ENCODE data around the gene TMEM115. TPM values are rescaled to one million over a fixed set of nuclear protein-coding genes. Genes with fewer than 3 reads are reported as not detected.

Gene TMEM115
- total and polyA plus RNA-seq, 9 of the 15 experiments (the other 6 are each of a cell fraction or from before 2014, with no cell fraction given) = 1.6 to 26.9 (median 14.1) TPM

GRCh38 chr3:50337175-50337861 lies 22.0 kb downstream of the TMEM115 start (continued):
- TF ChIP-seq MBD1 (CRISPR knock-in tag; IDR thresholded peaks at IDR 0.05) (no peak), EP300 (IDR thresholded peaks at IDR 0.05; ENCODE audit: low read length) (peak; percentile 17; the same call in 1 of the 2 replicates), DIDO1 (tag; IDR thresholded peaks at IDR 0.05; ENCODE audit: low read depth) (no peak), PCBP1 (IDR thresholded peaks at IDR 0.05; ENCODE audit: low read depth, low read length, poor library complexity, severe bottlenecking) (no peak), ATF1 (CRISPR knock-in tag; IDR thresholded peaks at IDR 0.05) (no peak), ATF1 (tag; IDR thresholded peaks at IDR 0.05) (peak; percentile 84), NKRF (IDR thresholded peaks at IDR 0.05; ENCODE audit: borderline replicate concordance) (peak; percentile 79), ZKSCAN1 (IDR thresholded peaks at IDR 0.05; ENCODE audit: low read depth, low read length) (no peak), FUS (optimal IDR thresholded peaks at IDR 0.05; ENCODE audit: low read depth, low read length) (peak; percentile 14), ZKSCAN8 (CRISPR knock-in tag; IDR thresholded peaks at IDR 0.05) (no peak), KDM5B (IDR thresholded peaks at IDR 0.05; ENCODE audit: insufficient replicate concordance, low read depth, low read length) (peak; percentile 42), POLR2AphosphoS5 (IDR thresholded peaks at IDR 0.05; ENCODE audit: control insufficient read depth, insufficient read depth, low read depth, low read length) (peak; percentile 53; the same call in 1 of the 2 replicates), ATF3 (IDR thresholded peaks at IDR 0.05) (peak; percentile 95), ATF3 (CRISPR knock-in tag; conservative IDR thresholded peaks at IDR 0.05) (peak; percentile 77; the same call in 1 of the 2 replicates), ZNF239 (CRISPR knock-in tag; IDR thresholded peaks at IDR 0.05) (no peak), CTCF (IDR thresholded peaks at IDR 0.05 in 2 of 3, conservative IDR thresholded peaks at IDR 0.05 in 1 of 3; ENCODE audit: insufficient read depth in 2 of 3, low read depth in 1 of 3, low read length in 3 of 3) (no peak), FOXK2 (conservative IDR thresholded peaks at IDR 0.05 in 1 of 2, IDR thresholded peaks at IDR 0.05 in 1 of 2; ENCODE audit: low read depth in 2 of 2) (no peak), ZNF23 (CRISPR knock-in tag; IDR thresholded peaks at IDR 0.05) (no peak), TBP (optimal IDR thresholded peaks at IDR 0.05; ENCODE audit: low read depth, low read length) (peak; percentile 43), RB1 (IDR thresholded peaks at IDR 0.05; ENCODE audit: low read depth) (peak; percentile 15; the same call in 1 of the 2 replicates), ARHGAP35 (IDR thresholded peaks at IDR 0.05; ENCODE audit: partially characterized antibody) (no peak), TAF15 (IDR thresholded peaks at IDR 0.05; ENCODE audit: low read depth, low read length) (no peak), PML (IDR thresholded peaks at IDR 0.05; ENCODE audit: low read length) (0 out of 2 replicates have a peak, but pooled peaks have one; percentile 37), POLR2A (conservative IDR thresholded peaks at IDR 0.05) (peak; percentile 84)
